PC-9 (cell line): Measurements from ENCODE around the gene HSPG2. TPM values are rescaled to one million over a fixed set of nuclear protein-coding genes. Genes with fewer than 3 reads are reported as not detected.

Source experiments
- BruUV-seq: library from RNA; stranded (reverse); fragments of 400-500 nt; replicated peaks from 2 replicates; lab custom pipeline; 2021; lab: Mats Ljungman, UMichigan
- CTCF ChIA-PET: fragments of 300-600 bp; sonication (Branson Sonifier 250); formaldehyde crosslinking; loops from one replicate; lab custom pipeline; 2022; ENCODE audit warnings: antibody characterized with exemption; lab: Charles Lee
- POLR2A ChIA-PET: fragments of 300-600 bp; sonication (Branson Sonifier 250); formaldehyde crosslinking; loops from one replicate; lab custom pipeline; 2022; ENCODE audit warnings: antibody characterized with exemption; ENCODE audit not compliant: unreplicated experiment; lab: Charles Lee
- DNase-seq, 2 experiments: peaks; one replicate each; pipeline versions ENCODE4 v3.0.0 to v3.0.0-alpha.2; 2015 to 2022; ENCODE audit warnings: mixed read lengths in 1 of 2
- H2AFZ ChIP-seq: fragments of 200-600 bp; sonication (generic); 2 replicates; pipeline ENCODE4 v1.8.1; 2017; ENCODE audit warnings: antibody characterized with exemption
- H3F3A ChIP-seq: fragments of 200-600 bp; sonication (generic); 2 replicates; pipeline ENCODE4 v1.8.1; 2017; ENCODE audit warnings: antibody characterized with exemption, mild to moderate bottlenecking, low read depth; ENCODE audit not compliant: insufficient read depth
- H3K27ac ChIP-seq: fragments of 200-600 bp; sonication (generic); 2 replicates; pipeline ENCODE4 v1.6.1; 2016; ENCODE audit warnings: mixed run types
- H3K27me3 ChIP-seq: fragments of 200-600 bp; sonication (generic); 2 replicates; pipeline ENCODE4 v1.6.1; 2016; ENCODE audit warnings: low read depth, mixed run types; ENCODE audit not compliant: insufficient read depth
- H3K36me3 ChIP-seq: fragments of 200-600 bp; sonication (generic); 2 replicates; pipeline ENCODE4 v1.6.1; 2016; ENCODE audit warnings: low read depth, mixed run types
- H3K4me1 ChIP-seq: fragments of 200-600 bp; sonication (generic); replicated peaks from 2 replicates; pipeline ENCODE4 v1.6.1; 2016; ENCODE audit warnings: mixed run types; ENCODE audit not compliant: insufficient read depth
- H3K4me2 ChIP-seq: fragments of 200-600 bp; sonication (generic); 2 replicates; pipeline ENCODE4 v1.6.1; 2017; ENCODE audit warnings: mixed run types
- H3K4me3 ChIP-seq: fragments of 200-600 bp; sonication (generic); 2 replicates; pipeline ENCODE4 v1.6.1; 2016; ENCODE audit warnings: mixed run types
- H3K79me2 ChIP-seq: fragments of 200-600 bp; sonication (generic); 2 replicates; pipeline ENCODE4 v1.6.1; 2017; ENCODE audit warnings: low read depth, mixed run types
- H3K9me2 ChIP-seq: fragments of 200-600 bp; sonication (generic); 2 replicates; pipeline ENCODE4 v1.8.1; 2017; ENCODE audit warnings: mild to moderate bottlenecking; ENCODE audit not compliant: insufficient read depth
- H3K9me3 ChIP-seq: fragments of 200-600 bp; sonication (generic); 2 replicates; pipeline ENCODE4 v1.8.1; 2016; ENCODE audit warnings: low read depth; ENCODE audit not compliant: insufficient read depth
- H4K20me1 ChIP-seq: fragments of 200-600 bp; sonication (generic); 2 replicates; pipeline ENCODE4 v1.8.1; 2017; ENCODE audit not compliant: insufficient read depth
- CTCF ChIP-seq: fragments of 200-600 bp; sonication (generic); conservative IDR thresholded peaks from 2 replicates; pipeline ENCODE4 v1.6.1; 2017; ENCODE audit warnings: mixed run types, antibody characterized with exemption, mild to moderate bottlenecking, moderate library complexity
- EZH2 ChIP-seq: fragments of 200-600 bp; sonication (generic); IDR thresholded peaks from 2 replicates; pipeline ENCODE4 v1.8.0; 2017; ENCODE audit warnings: antibody characterized with exemption, low read depth
- intact Hi-C: fragments of 100-400 bp; cut with micrococcal nuclease; formaldehyde crosslinking; loops from one replicate; pipeline ENCODE4 v1.10.0; 2022; ENCODE audit not compliant: unreplicated experiment
- total RNA-seq: library from RNA; stranded (reverse); gene quantifications from 2 replicates; pipeline ENCODE4 v1.2.3, GENCODE V29; 2021

The HSPG2 gene
- total RNA-seq, 1 experiment from 2014 or later: 126 TPM

DNA sequence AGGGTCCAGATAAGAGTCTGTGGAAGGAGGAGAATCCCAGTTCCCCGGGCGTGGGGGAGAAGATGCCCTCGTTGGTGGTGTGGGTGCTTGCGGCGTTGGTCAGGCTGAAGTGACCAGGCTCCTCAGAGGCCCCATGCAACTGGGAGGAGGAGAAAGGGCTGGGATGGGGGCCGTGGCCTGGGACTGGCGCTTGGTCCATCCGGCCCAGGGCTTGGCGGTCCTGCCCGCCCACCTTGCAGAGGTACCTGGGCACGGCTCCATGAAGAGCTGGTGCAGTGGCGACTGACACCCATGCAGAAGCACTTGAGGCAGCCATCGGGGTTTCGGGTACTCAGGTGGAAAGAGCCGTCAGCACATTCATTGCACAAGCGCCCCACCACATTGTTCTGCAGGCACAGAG is 60.8 kb downstream of the HSPG2 start:
- POLR2A ChIA-PET: interaction anchor here (0.7 kb wide), 1 partner anchor 111 kb away, joined by 25 read pairs; no protein-coding TSS in a partner anchor
- intact Hi-C loops: no loop called here
- H3K36me3 ChIP-seq: no peaks in the 10 kb centered on the region

GRCh38 chr1:21875621-21876063 is 61.5 kb downstream of the HSPG2 start:
- Histone ChIP-seq H3K36me3 (no peaks in the 10 kb centered on the region), H2AFZ (no peak overlapping the region), H3K27me3 (no peaks in the 10 kb centered on the region), H3K4me2 (no peak overlapping the region), H3K4me1 (peaks cover 19% of the 10 kb centered on the region), H4K20me1 (no peaks in the 10 kb centered on the region), H3K9me3 (no peaks in the 10 kb centered on the region), H3K4me3 (no peak overlapping the region), H3K9me2 (no peaks in the 10 kb centered on the region), H3K79me2 (no peaks in the 10 kb centered on the region), H3K27ac (no peak overlapping the region), H3F3A (peaks cover 8% of the 10 kb centered on the region; the same call in 1 of the 2 replicates)
- no TSS peak for BruUV-seq
- TF ChIP-seq EZH2: no peak
- intact Hi-C loops: no loop called here
- ChIA-PET POLR2A (no interaction called here), CTCF (no interaction called here)
- DNase-seq: no peak

More for the DNA sequence above, 60.8 kb downstream of the HSPG2 start:
- peaks cover 16% of the 10 kb centered on the region; the same call in 1 of the 2 replicates for H3K4me1 ChIP-seq
- DNase-seq: no peak
- H3K4me3 ChIP-seq: no peak overlapping the region
- CTCF ChIA-PET: no interaction called here
- no peak overlapping the region for H3K4me2 ChIP-seq
- no peaks in the 10 kb centered on the region for H4K20me1 ChIP-seq
- no peaks in the 10 kb centered on the region for H3K27me3 ChIP-seq
- H3K27ac ChIP-seq: no peak overlapping the region
- TF ChIP-seq EZH2 (no peak), CTCF (no peak)
- no TSS peak for BruUV-seq
- H3K9me3 ChIP-seq: no peaks in the 10 kb centered on the region
- no peak overlapping the region for H2AFZ ChIP-seq
- H3K79me2 ChIP-seq: no peaks in the 10 kb centered on the region
- peaks cover 8% of the 10 kb centered on the region; the same call in 1 of the 2 replicates for H3F3A ChIP-seq
- no peaks in the 10 kb centered on the region for H3K9me2 ChIP-seq

DNA sequence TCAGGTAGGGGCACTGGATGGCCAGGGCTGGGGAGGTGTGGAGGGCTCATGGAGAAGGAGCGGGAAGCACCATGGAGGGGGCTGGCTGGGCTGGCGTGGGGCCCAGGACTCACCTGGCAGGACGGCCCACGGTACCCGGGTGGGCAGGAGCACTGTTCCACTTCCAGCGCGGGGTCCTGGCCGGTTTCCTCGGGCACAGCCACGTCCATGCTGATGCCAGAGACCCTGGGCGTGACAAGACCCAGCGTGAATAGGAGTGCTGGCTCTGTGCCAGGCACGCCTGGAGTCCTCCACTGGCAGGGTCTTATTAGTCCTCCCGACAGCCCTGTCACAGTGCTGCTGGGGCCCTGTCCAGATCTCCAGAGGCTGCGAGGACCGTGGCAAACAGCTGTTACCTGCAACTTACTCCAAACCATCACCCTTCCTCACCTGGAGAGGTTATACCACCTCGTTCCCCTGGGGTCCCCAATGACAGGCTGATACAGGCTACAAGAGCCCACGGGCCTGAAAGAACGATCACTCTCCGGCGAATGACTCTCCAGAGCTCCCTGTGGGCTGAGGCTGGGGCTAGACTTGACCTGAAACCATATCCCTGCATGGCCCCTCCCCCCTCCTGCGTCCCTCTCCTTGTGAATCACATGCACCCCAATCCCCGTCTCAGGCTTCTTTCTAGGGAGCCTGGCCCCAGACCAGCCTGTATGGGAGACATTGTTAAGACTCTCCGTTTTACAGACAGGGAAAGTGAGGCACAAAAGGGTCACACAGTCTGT is 62.1 kb downstream of the HSPG2 start:
- ChIA-PET POLR2A (no interaction called here), CTCF (no interaction called here)
- H4K20me1 ChIP-seq: no peaks in the 10 kb centered on the region
- TF ChIP-seq EZH2 (no peak), CTCF (no peak)
- no peaks in the 10 kb centered on the region for H3K9me2 ChIP-seq
- no TSS peak for BruUV-seq
- H3K27ac ChIP-seq: no peak overlapping the region
- no peaks in the 10 kb centered on the region for H3K9me3 ChIP-seq
- intact Hi-C loops: loop anchor here (5.0 kb wide), 1 partner anchor 62 kb away; the partner anchor contains the start of gene HSPG2
- no peak overlapping the region for H3K4me3 ChIP-seq
- peaks cover 8% of the 10 kb centered on the region; the same call in 1 of the 2 replicates for H3F3A ChIP-seq
- no peak overlapping the region for H2AFZ ChIP-seq
- H3K36me3 ChIP-seq: no peaks in the 10 kb centered on the region
- H3K27me3 ChIP-seq: no peaks in the 10 kb centered on the region
- no peak for DNase-seq
- H3K4me1 ChIP-seq: peaks cover 26% of the 10 kb centered on the region
- H3K79me2 ChIP-seq: no peaks in the 10 kb centered on the region
- no peak overlapping the region for H3K4me2 ChIP-seq
